Omental fat pad (tissue), 4 donors: ENCODE data around the gene ASTN2. TPM values are rescaled to one million over a fixed set of nuclear protein-coding genes. Genes with fewer than 3 reads are reported as not detected.
A peak's percentile ranks its signal among the peaks of the same experiment; 100 is the strongest.

ENCODE experiments used
- ATAC-seq: fragments of 150-250 bp; one replicate; pipeline ENCODE4 v1.9.1; 2016; ENCODE audit warnings: mild to moderate bottlenecking, moderate library complexity; ENCODE audit not compliant: low FRiP score
- DNase-seq: peaks from one replicate; pipeline ENCODE4 v3.0.0-alpha.2; 2019; ENCODE audit warnings: low spot score
- total RNA-seq, 4 donors: library from RNA; depleted of rRNA; stranded (reverse); fragments of >200 nt; gene quantifications; one replicate each; pipeline ENCODE4 v1.1.0, GENCODE V29; 2016
- TF ChIP-seq, protein P1 (sequence below), 3 donors: fragments of 450-650 bp; IDR thresholded peaks; one replicate each; pipeline ENCODE4 v1.5.1; 2016 to 2017; ENCODE audit warnings: antibody characterized with exemption in 3 of 3, mild to moderate bottlenecking in 3 of 3, moderate library complexity in 2 of 3

The ASTN2 gene
- total RNA-seq, 4 donors from 2014 or later: 1.1 to 8.4 (median 3.6) TPM

DNA sequence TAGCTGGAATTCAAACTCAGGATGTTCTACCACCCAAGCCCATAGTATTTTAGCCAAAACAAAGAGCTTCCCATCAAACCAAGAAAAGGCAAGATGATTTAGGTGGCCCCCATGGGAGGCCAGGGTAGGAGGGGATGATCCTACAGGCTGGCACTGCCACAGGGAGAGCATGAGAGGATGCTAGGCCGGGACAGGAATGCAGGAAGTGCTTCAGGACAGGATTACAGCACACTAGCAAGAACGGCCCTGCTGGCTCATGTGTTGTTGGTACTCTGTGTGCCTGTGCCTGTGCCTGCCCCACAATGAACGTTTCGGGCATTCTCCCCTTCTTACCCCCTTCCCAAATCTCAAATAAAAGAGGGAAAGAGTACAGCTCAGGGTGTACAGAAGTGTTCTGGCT lies 838.5 kb downstream of the ASTN2 start:
- ATAC-seq (no peak), DNase-seq (no peak)
- TF ChIP-seq, protein P1, sequence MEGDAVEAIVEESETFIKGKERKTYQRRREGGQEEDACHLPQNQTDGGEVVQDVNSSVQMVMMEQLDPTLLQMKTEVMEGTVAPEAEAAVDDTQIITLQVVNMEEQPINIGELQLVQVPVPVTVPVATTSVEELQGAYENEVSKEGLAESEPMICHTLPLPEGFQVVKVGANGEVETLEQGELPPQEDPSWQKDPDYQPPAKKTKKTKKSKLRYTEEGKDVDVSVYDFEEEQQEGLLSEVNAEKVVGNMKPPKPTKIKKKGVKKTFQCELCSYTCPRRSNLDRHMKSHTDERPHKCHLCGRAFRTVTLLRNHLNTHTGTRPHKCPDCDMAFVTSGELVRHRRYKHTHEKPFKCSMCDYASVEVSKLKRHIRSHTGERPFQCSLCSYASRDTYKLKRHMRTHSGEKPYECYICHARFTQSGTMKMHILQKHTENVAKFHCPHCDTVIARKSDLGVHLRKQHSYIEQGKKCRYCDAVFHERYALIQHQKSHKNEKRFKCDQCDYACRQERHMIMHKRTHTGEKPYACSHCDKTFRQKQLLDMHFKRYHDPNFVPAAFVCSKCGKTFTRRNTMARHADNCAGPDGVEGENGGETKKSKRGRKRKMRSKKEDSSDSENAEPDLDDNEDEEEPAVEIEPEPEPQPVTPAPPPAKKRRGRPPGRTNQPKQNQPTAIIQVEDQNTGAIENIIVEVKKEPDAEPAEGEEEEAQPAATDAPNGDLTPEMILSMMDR (IDR thresholded peaks at IDR 0.05): no peak

DNA sequence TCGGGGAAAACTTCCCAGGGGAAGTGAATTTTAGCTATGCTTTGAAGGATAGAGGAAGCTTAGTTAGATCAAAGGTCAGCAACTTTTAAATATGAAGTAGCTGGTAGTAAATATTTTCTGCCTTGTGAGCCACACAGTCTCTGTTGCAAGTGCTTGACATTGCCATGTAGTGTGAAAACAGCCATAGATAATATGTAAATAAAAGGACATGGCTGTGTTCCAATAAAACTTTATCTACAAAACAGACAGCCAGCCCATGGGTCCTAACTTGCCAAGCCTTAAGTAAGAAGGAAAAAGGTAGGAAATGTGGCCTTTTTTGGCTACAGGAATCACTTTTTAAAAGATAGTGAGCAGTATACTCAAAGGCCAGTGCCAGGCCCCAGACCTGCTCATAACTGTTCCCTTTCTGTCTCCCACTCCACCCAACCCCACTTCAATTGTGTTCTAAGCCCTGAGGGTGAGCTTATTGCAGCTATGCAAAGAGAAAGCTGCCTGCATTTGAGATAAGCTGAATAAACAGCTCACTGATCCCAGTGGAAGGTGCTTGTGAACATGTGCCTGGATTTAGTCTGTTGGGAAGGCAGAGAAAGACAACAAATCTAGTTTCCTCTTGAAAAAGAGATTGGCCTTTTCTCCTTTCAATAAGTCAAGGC lies 840.7 kb downstream of the ASTN2 start:
- DNase-seq (no peak), ATAC-seq (no peak)
- TF ChIP-seq, protein P1 (IDR thresholded peaks at IDR 0.05): no peak

DNA sequence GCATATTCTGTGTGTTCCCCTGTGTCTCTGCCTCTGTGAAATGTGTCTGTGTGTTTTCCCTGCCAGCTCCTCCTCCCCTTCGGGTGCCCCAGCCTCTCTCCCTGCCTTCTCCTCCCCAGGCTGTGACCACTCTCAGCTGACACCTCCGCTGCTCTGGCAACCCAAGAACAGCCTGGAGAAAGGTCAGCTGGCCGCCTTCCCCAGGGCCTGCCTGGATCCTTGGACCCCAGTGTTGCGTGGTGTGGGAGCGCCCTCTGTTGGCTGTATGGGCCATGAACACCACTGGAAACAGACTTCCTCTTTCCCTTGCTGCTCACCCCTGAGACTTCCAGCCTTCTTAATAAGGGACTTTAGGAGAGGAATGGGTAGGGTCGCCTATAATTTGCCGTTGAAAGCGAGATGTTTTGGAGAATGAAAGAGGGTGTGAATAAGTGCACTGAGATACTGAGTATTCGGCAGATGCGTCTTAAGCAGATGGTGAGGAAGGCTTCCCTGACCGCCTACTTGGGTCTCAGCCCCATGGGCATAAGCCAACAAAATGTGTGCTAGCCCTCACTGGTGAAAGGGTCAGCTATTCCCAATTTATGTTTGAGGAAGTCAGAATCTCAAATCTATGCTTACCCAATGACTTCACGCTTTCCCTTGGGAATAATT lies 842.6 kb downstream of the ASTN2 start:
- TF ChIP-seq, protein P1 (IDR thresholded peaks at IDR 0.05): peak in 1 of 3 donors; percentile 87
- DNase-seq (peak; percentile 73), ATAC-seq (peak; percentile 94)

DNA sequence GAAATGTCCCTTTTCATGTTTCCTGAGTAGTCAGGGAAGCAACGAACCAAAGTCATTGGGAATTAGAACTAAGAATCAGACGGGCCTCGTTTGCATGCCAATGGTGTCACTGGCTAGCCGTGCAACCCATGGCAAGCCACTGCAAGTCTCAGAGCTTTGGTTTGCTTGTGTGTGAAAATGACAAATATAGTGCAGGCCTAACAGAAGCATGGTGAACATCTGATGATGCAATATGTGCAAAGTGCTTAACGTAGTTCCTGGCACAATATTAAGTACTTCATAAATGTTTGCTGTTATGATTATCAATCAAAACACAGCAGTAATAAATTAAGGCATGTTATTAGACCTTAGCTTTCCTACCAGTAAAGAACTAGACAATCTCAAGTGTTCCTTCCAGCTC lies 845.7 kb downstream of the ASTN2 start:
- TF ChIP-seq, protein P1 (IDR thresholded peaks at IDR 0.05): no peak
- DNase-seq: no peak
- no peak for ATAC-seq

DNA sequence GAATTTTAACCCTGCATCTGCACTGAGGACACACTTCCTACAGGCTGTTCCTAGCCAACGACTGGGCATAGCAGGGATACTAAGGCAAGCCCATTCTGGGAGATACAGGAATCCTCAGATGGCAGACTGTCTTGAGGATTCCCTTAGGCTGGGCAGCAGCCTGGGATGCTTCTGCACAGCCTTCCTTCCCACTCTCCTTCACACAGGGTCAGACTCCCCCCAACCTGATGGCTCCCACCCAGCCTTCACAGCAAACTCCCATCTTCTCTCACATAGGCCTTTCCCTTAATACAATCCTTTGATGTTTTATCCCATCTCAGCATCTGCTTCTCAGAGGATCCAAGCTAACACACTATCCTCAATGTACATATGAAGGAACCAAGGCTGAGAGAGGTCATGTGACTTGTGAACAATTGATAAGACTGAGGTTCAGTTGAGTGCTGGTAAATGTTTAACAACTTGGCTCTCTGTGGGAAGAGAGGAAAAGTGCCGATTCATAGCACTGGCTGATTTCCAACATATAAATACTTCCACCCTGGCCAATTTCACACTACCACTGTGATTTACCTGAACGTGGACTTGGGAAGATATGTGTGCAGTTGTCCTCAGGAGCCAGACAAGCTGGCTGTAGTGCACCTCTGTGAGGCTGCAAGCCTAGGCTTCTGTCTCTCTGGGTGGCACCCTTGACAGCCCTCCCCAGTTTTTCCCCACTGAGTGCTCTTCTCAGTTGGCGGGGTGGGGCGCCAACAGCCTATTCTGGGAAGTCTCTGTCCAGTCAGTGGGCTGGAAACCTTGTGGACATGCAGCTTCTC lies 848.0 kb downstream of the ASTN2 start:
- TF ChIP-seq, protein P1 (IDR thresholded peaks at IDR 0.05): no peak
- ATAC-seq (no peak), DNase-seq (no peak)

DNA sequence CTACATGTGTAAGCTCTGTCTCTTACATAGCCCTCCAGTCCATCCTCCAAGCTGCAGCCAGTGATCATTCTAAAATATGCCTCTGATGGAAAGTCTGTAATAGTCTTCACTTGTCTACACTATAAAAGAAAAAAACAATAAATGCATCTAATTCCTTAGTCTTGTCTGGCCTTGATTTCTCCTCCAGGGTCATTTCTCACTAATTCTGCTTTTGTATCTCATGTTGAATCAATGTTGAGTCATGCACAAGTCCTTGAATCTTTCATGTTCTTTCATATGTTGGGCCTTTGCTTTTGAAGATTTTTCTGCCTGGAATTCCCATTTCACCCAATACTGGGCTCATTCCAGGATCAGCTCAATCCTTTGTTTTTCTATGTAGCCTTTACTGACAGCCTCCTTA lies 848.9 kb downstream of the ASTN2 start:
- DNase-seq (no peak), ATAC-seq (no peak)
- TF ChIP-seq, protein P1 (IDR thresholded peaks at IDR 0.05): no peak
